Breast epithelium (tissue), 4 donors: Measurements from ENCODE around the gene B3GALT6. TPM values are rescaled to one million over a fixed set of nuclear protein-coding genes. Genes with fewer than 3 reads are reported as not detected.

Experiments
- DNase-seq, 2 donors: peaks; one replicate each; pipeline ENCODE4 v3.0.0-alpha.2; 2019; ENCODE audit warnings: low spot score in 2 of 2
- H3K27ac ChIP-seq, 2 donors: fragments of 200-600 bp; sonication (generic) in 1 of 2; one replicate each; pipeline ENCODE4 v1.5.1; 2016 to 2019; ENCODE audit warnings: mild to moderate bottlenecking in 1 of 2
- H3K27me3 ChIP-seq, 2 donors: fragments of 200-600 bp; sonication (generic) in 1 of 2; one replicate each; pipeline versions ENCODE4 v1.5.1 to v1.6.0; 2017 to 2019; ENCODE audit warnings: control low read depth in 1 of 2, mild to moderate bottlenecking in 1 of 2
- H3K36me3 ChIP-seq: fragments of 200-600 bp; one replicate; pipeline ENCODE4 v1.5.1; 2019
- H3K4me1 ChIP-seq, 2 donors: fragments of 200-600 bp; sonication (generic); one replicate each; pipeline ENCODE4 v1.5.1; 2016 to 2019; ENCODE audit warnings: control low read depth in 1 of 2
- H3K4me3 ChIP-seq, 3 donors: fragments of 200-600 bp; sonication (generic); 1 replicate in 2 of 3; 2 replicates in 1 of 3; pipeline ENCODE4 v1.5.1; 2016 to 2019; ENCODE audit warnings: mild to moderate bottlenecking in 3 of 3, moderate library complexity in 2 of 3
- H3K9me3 ChIP-seq, 2 donors: fragments of 200-600 bp; sonication (generic) in 1 of 2; one replicate each; pipeline ENCODE4 v1.5.1; 2016 to 2019; ENCODE audit warnings: control low read depth in 1 of 2
- CTCF ChIP-seq, 3 donors: fragments of 450-650 bp; IDR thresholded peaks; one replicate each; pipeline ENCODE4 v1.5.1; 2016 to 2017; ENCODE audit warnings: antibody characterized with exemption in 3 of 3, mild to moderate bottlenecking in 3 of 3, moderate library complexity in 3 of 3
- POLR2A ChIP-seq: fragments of 450-650 bp; IDR thresholded peaks from one replicate; pipeline ENCODE4 v1.6.1; 2016; ENCODE audit warnings: antibody characterized with exemption, mild to moderate bottlenecking, moderate library complexity
- POLR2AphosphoS5 ChIP-seq, 3 donors: sonication (generic); formaldehyde crosslinking; IDR thresholded peaks; one replicate each; pipeline ENCODE4 v1.6.1; 2017; ENCODE audit warnings: antibody characterized with exemption in 3 of 3
- intact Hi-C: fragments of 100-400 bp; cut with DNase I; formaldehyde crosslinking; loops from one replicate; pipeline ENCODE4 v1.15.1; 2023; ENCODE audit warnings: low total_unique reads
- total RNA-seq, 3 donors: library from RNA; depleted of rRNA; stranded (reverse); fragments of >200 nt; gene quantifications; one replicate each; pipeline ENCODE4 v1.1.0, GENCODE V29; 2016

B3GALT6 gene
- total RNA-seq, 3 donors from 2014 or later = 14.4 to 16.0 (median 14.4) TPM

GRCh38 chr1:1210726-1211540 is 21.1 kb upstream of the B3GALT6 start:
- Histone ChIP-seq H3K4me1 (peaks cover 0 to 11% of the 10 kb centered on the region in 2 donors), H3K27ac (no peak overlapping the region), H3K4me3 (no peak overlapping the region), H3K27me3 (no peaks in the 10 kb centered on the region), H3K36me3 (no peaks in the 10 kb centered on the region), H3K9me3 (no peaks in the 10 kb centered on the region)
- TF ChIP-seq CTCF (IDR thresholded peaks at IDR 0.05) (no peak), POLR2A (no peak), POLR2AphosphoS5 (IDR thresholded peaks at IDR 0.05) (no peak)
- DNase-seq = no peak
- intact Hi-C loops = no loop called here

DNA sequence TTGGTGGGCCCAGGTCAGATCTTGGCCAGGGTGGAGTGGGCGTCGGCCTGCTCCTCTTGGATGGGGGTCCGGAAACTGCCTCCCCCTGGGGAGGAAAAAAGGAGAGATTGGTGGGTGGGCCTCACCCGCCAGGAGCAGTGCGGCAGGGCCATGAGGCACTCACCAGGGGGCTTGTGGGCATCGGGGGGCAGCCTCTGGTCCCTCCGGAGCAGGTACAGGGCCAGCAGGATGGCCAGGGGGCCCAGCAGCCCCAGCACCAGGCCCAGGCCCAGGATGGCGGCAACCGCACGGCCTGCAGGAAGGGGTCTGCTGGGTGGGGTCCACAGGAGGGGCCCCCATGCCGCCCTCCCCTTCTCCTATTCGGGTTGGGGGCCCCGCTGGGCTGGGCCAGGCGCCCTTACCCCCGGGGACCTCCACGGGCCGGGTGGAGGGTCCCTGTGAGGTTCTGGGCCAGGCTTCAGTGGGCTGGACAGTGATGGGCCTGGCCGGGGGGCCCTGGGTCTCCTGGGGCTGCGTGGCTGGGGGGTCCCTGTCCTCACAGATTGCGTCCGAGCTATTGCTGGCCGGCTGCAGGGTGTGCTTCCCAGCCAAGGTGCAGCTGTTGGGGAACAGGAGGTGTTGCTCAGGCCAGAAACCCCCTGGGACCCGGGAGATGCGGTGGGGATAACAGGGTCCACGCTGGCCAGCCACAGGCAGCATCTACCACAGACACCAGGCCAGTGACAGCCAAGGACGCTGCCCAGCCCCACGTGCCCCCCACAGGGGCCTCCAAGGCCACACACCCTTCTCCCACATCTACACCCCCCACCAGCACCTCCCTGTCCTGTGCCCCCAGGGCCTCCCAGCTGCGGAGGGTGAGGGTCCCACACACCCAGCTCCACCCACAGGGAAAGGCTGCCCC is 20.2 kb upstream of the B3GALT6 start:
- Histone ChIP-seq H3K27me3 (no peaks in the 10 kb centered on the region), H3K27ac (peak overlapping the region in 1 of 2 donors; percentile 55), H3K4me1 (peaks cover 0 to 11% of the 10 kb centered on the region in 2 donors), H3K4me3 (peak overlapping the region; percentile 23 to 60 (median 40)), H3K36me3 (no peaks in the 10 kb centered on the region), H3K9me3 (no peaks in the 10 kb centered on the region)
- TF ChIP-seq POLR2AphosphoS5 (IDR thresholded peaks at IDR 0.05) (no peak), CTCF (IDR thresholded peaks at IDR 0.05) (no peak), POLR2A (no peak)
- DNase-seq = no peak
- intact Hi-C loops = no loop called here

DNA sequence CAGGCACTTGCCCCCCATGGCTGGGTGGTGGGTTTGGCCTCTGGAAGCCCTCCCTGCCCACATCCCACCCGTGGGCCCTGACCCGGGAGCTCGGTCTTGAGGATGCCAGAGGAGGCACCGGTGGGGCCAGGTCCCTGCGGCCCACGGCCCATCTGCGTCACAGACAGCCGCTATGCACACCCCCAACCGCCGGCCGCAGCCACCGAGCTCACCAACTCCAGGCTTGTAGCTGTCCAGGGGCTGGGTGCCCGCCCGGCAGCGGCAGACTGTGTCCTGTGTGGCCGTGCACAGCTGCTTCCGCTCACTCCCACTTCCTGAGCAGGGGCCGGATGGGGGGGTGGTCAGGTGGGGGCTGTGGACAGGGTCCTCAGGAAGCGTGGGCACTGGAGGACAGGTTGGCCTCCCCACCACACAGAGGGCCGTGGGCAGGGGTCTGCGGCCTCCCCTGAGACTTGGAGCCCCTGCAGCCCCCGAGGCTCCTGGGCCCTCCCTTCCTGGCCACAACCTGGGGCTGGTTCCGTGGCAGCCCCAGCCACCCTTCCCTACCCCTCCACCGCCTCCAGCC is 19.2 kb upstream of the B3GALT6 start:
- H3K27me3 ChIP-seq = no peaks in the 10 kb centered on the region
- no peak for DNase-seq
- H3K9me3 ChIP-seq = no peaks in the 10 kb centered on the region
- peaks cover 0 to 11% of the 10 kb centered on the region in 2 donors for H3K4me1 ChIP-seq
- no peak for TF ChIP-seq POLR2A
- intact Hi-C loops = no loop called here
- peak overlapping the region; percentile 23 to 60 (median 40) for H3K4me3 ChIP-seq
- H3K36me3 ChIP-seq = no peaks in the 10 kb centered on the region
- peak overlapping the region in 1 of 2 donors; percentile 55 for H3K27ac ChIP-seq

GRCh38 chr1:1213345-1214265 is 18.4 kb upstream of the B3GALT6 start, which contains the start of gene TNFRSF4:
TNFRSF4 (minus strand) TSS chr1:1214153; CDS start chr1:1214127, 26 bp downstream.
- Histone ChIP-seq H3K27ac (peak within 1 kb of the TSS in 1 of 2 donors; percentile 55), H3K27me3 (no peaks in the 10 kb centered on the region), H3K4me1 (peaks cover 0 to 6% of the 10 kb centered on the region in 2 donors), H3K36me3 (no peaks in the 10 kb centered on the region), H3K4me3 (peak within 1 kb of the TSS; percentile 23 to 60 (median 40)), H3K9me3 (no peaks in the 10 kb centered on the region)
- no peak for TF ChIP-seq POLR2AphosphoS5 (IDR thresholded peaks at IDR 0.05)
- DNase-seq = no peak
- intact Hi-C loops = no loop called here

- H3K36me3 ChIP-seq = no peaks in the 10 kb centered on the region
- H3K4me3 ChIP-seq = no peak overlapping the region
- TF ChIP-seq POLR2AphosphoS5 (IDR thresholded peaks at IDR 0.05) (no peak), POLR2A (no peak), CTCF (IDR thresholded peaks at IDR 0.05) (no peak)
- DNase-seq = no peak
- intact Hi-C loops = no loop called here
- H3K4me1 ChIP-seq = no peaks in the 10 kb centered on the region
- no peak overlapping the region for H3K27ac ChIP-seq
- H3K27me3 ChIP-seq = no peaks in the 10 kb centered on the region
- no peaks in the 10 kb centered on the region for H3K9me3 ChIP-seq
Observed at GRCh38 chr1:1215080-1215676, 16.9 kb upstream of the B3GALT6 start.
